H9 (cell line): ENCODE data around the gene SPDYA. TPM values are rescaled to one million over a fixed set of nuclear protein-coding genes. Genes with fewer than 3 reads are reported as not detected.

Experiments used
- DNase-seq: peaks from one replicate; pipeline ENCODE4 v3.0.0-alpha.2; 2017
- H2AFZ ChIP-seq: one replicate; pipeline ENCODE4 v1.6.1; 2013; ENCODE audit warnings: mild to moderate bottlenecking, low read length, control low read depth, moderate library complexity
- H2AK5ac ChIP-seq: 2 replicates; pipeline ENCODE4 v1.6.1; 2013; ENCODE audit warnings: low read length, control low read depth, mixed read lengths; ENCODE audit not compliant: insufficient read length
- H2BK120ac ChIP-seq: one replicate; pipeline ENCODE4 v1.6.1; 2013; ENCODE audit warnings: low read depth, mild to moderate bottlenecking, low read length, control low read depth, inconsistent platforms; ENCODE audit not compliant: poor library complexity, severe bottlenecking
- H2BK12ac ChIP-seq: 2 replicates; pipeline ENCODE4 v1.6.1; 2013; ENCODE audit warnings: low read length, control low read depth, mixed read lengths, low read depth; ENCODE audit not compliant: insufficient read length
- H2BK15ac ChIP-seq: 2 replicates; pipeline ENCODE4 v1.6.1; 2013; ENCODE audit warnings: low read depth, low read length, control low read depth
- H2BK20ac ChIP-seq: one replicate; pipeline ENCODE4 v1.6.1; 2013; ENCODE audit warnings: low read depth, mild to moderate bottlenecking, low read length, control low read depth, inconsistent platforms; ENCODE audit not compliant: poor library complexity, severe bottlenecking
- H2BK5ac ChIP-seq: 2 replicates; pipeline ENCODE4 v1.6.1; 2013; ENCODE audit warnings: low read length, control low read depth, mixed read lengths; ENCODE audit not compliant: insufficient read length
- H3K14ac ChIP-seq: 2 replicates; pipeline ENCODE4 v1.6.1; 2013; ENCODE audit warnings: low read length, control low read depth; ENCODE audit not compliant: insufficient read depth
- H3K18ac ChIP-seq: 2 replicates; pipeline ENCODE4 v1.6.1; 2013; ENCODE audit warnings: low read depth, mild to moderate bottlenecking, mixed read lengths, low read length, control low read depth; ENCODE audit not compliant: insufficient read length
- H3K23ac ChIP-seq: 2 replicates; pipeline ENCODE4 v1.6.1; 2013; ENCODE audit warnings: low read length, control low read depth, mixed read lengths, low read depth; ENCODE audit not compliant: insufficient read length
- H3K23me2 ChIP-seq: 2 replicates; pipeline ENCODE4 v1.6.1; 2013; ENCODE audit warnings: low read depth, mild to moderate bottlenecking, mixed read lengths, low read length, control low read depth; ENCODE audit not compliant: insufficient read length, poor library complexity, severe bottlenecking
- H3K27ac ChIP-seq: 2 replicates; pipeline ENCODE4 v1.5.1; 2013; ENCODE audit warnings: low read length, control low read depth, mixed read lengths, low read depth; ENCODE audit not compliant: insufficient read length
- H3K27me3 ChIP-seq: 2 replicates; pipeline ENCODE4 v1.6.1; 2013; ENCODE audit warnings: low read length, control low read depth, inconsistent platforms; ENCODE audit not compliant: insufficient read depth
- H3K4ac ChIP-seq: 2 replicates; pipeline ENCODE4 v1.6.1; 2013; ENCODE audit warnings: low read depth, mild to moderate bottlenecking, control low read depth, inconsistent platforms, low read length, moderate library complexity
- H3K4me1 ChIP-seq: 2 replicates; pipeline ENCODE4 v1.6.1; 2013; ENCODE audit warnings: low read length, control low read depth, inconsistent platforms; ENCODE audit not compliant: insufficient read depth
- H3K4me2 ChIP-seq: 2 replicates; pipeline ENCODE4 v1.6.1; 2013; ENCODE audit warnings: low read length, control low read depth, mixed read lengths; ENCODE audit not compliant: insufficient read length, insufficient read depth
- H3K56ac ChIP-seq: 2 replicates; pipeline ENCODE4 v1.6.1; 2013; ENCODE audit warnings: low read depth, mild to moderate bottlenecking, mixed read lengths, low read length, control low read depth; ENCODE audit not compliant: insufficient read length
- H3K79me1 ChIP-seq: 2 replicates; pipeline ENCODE4 v1.6.1; 2013; ENCODE audit warnings: low read depth, mild to moderate bottlenecking, moderate library complexity, low read length, control low read depth, inconsistent platforms; ENCODE audit not compliant: insufficient read depth, poor library complexity, severe bottlenecking
- H3K79me2 ChIP-seq: 2 replicates; pipeline ENCODE4 v1.6.1; 2013; ENCODE audit warnings: low read length, control low read depth, inconsistent platforms; ENCODE audit not compliant: insufficient read depth
- H3K9ac ChIP-seq: 2 replicates; pipeline ENCODE4 v1.6.1; 2013; ENCODE audit warnings: low read length, control low read depth, mixed read lengths; ENCODE audit not compliant: insufficient read length; ENCODE audit errors: extremely low read depth
- H3K9me3 ChIP-seq: one replicate; pipeline ENCODE4 v1.6.1; 2013; ENCODE audit warnings: low read depth, low read length, inconsistent platforms; ENCODE audit not compliant: control insufficient read depth
- H3T11ph ChIP-seq: one replicate; pipeline ENCODE4 v1.6.1; 2013; ENCODE audit warnings: mild to moderate bottlenecking, low read length, control low read depth, inconsistent platforms
- H4K20me1 ChIP-seq: one replicate; pipeline ENCODE4 v1.6.1; 2013; ENCODE audit not compliant: control insufficient read depth, insufficient read length, insufficient read depth
- H4K5ac ChIP-seq: 2 replicates; pipeline ENCODE4 v1.6.1; 2013; ENCODE audit warnings: low read depth, mild to moderate bottlenecking, mixed read lengths, low read length, control low read depth; ENCODE audit not compliant: insufficient read length
- H4K8ac ChIP-seq: replicated peaks from 2 replicates; pipeline ENCODE4 v1.6.1; 2013; ENCODE audit warnings: low read length, control low read depth, mixed read lengths, low read depth; ENCODE audit not compliant: insufficient read length
- H4K91ac ChIP-seq: 2 replicates; pipeline ENCODE4 v1.6.1; 2013; ENCODE audit warnings: low read depth, mild to moderate bottlenecking, moderate library complexity, mixed read lengths, low read length, control low read depth; ENCODE audit not compliant: insufficient read length
- H3K27ac Mint-ChIP-seq, 3 experiments: 2 replicates in 2 of 3; 3 replicates in 1 of 3; pipeline ENCODE4 v1.8.0; 2020 to 2021; ENCODE audit warnings: mixed read lengths in 3 of 3, mild to moderate bottlenecking in 1 of 3, moderate library complexity in 1 of 3
- H3K27me3 Mint-ChIP-seq: 2 replicates; pipeline ENCODE4 v1.8.0; 2021; ENCODE audit warnings: low read depth, mild to moderate bottlenecking, moderate library complexity, mixed read lengths
- H3K36me3 Mint-ChIP-seq, 3 experiments: 2 replicates in 2 of 3; 3 replicates in 1 of 3; pipeline ENCODE4 v1.8.0; 2020 to 2021; ENCODE audit warnings: low read depth in 3 of 3, mixed read lengths in 3 of 3; ENCODE audit not compliant: insufficient read depth in 1 of 3
- H3K4me1 Mint-ChIP-seq, 2 experiments: 2 replicates each; pipeline ENCODE4 v1.8.0; 2020; ENCODE audit warnings: mixed read lengths in 2 of 2
- H3K4me3 Mint-ChIP-seq, 2 experiments: 2 replicates in 1 of 2; 3 replicates in 1 of 2; pipeline ENCODE4 v1.8.0; 2020 to 2021; ENCODE audit warnings: mild to moderate bottlenecking in 2 of 2, mixed read lengths in 2 of 2, moderate library complexity in 1 of 2
- H3K9me3 Mint-ChIP-seq, 2 experiments: 2 replicates in 1 of 2; 3 replicates in 1 of 2; pipeline ENCODE4 v1.8.0; 2020; ENCODE audit warnings: mild to moderate bottlenecking in 2 of 2, mixed read lengths in 2 of 2, moderate library complexity in 1 of 2
- WGBS: extraction: QIAGEN DNeasy Blood & Tissue Kit; methylation state at CpG from one replicate; pipeline ENCODE4 v1.1.7; 2013; ENCODE audit warnings: missing lambda C conversion rate, low lambda C conversion rate, mixed read lengths; ENCODE audit not compliant: insufficient read length; ENCODE audit errors: extremely low coverage; 5-methylcytosine and 5-hydroxymethylcytosine counted together
- total RNA-seq: library from RNA; stranded (reverse); gene quantifications from 2 replicates; pipeline ENCODE4 v1.2.1, GENCODE V29; 2021
- TF ChIP-seq, protein P1 (sequence below): fragments of 200-600 bp; sonication (generic); conservative IDR thresholded peaks from 3 replicates; pipeline ENCODE4 v1.8.0; 2021; ENCODE audit warnings: antibody characterized with exemption, mild to moderate bottlenecking

Gene SPDYA
- total RNA-seq, 1 experiment from 2014 or later, result 0.52 TPM

DNA sequence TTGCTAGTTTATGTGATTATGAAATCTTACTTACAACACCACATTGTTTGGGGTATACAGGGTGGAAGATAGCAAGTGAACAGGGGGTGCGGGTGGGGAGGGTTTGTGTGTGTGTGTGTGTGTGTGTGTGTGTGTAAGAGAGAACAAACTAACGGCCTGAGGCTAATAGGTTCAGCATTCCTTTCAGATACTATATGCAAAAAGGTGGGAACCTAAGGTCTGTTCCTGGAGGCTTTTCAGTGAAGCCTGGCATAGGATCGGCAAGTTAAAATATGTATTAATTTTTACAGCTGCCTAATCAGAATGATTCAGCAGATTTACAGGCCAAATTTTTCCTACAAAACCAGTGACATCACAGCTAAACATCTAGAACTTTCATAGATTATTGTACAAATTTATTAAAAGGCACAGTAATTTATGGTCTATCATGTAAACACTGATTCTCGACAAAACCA, 7.6 kb upstream of the SPDYA start:
- H2BK5ac ChIP-seq, result no peak overlapping the region
- no peak overlapping the region for H2AK5ac ChIP-seq
- no peaks in the 10 kb centered on the region for H3K4me1 ChIP-seq
- H3K9ac ChIP-seq, result no peak overlapping the region
- no CpG with 5 or more reads among the region's 4 CpGs for WGBS
- H2AFZ ChIP-seq, result no peak overlapping the region
- no peak overlapping the region for H2BK120ac ChIP-seq
- H3K79me1 ChIP-seq, result no peaks in the 10 kb centered on the region
- Mint-ChIP-seq H3K27me3 (no peaks in the 10 kb centered on the region), H3K9me3 (no peaks in the 10 kb centered on the region), H3K4me3 (no peak overlapping the region), H3K4me1 (no peaks in the 10 kb centered on the region), H3K36me3 (peaks cover 5 to 48% (median 43%) of the 10 kb centered on the region in 3 experiments; a peak in 6 of 7 replicates), H3K27ac (no peak overlapping the region)
- H3K79me2 ChIP-seq, result no peaks in the 10 kb centered on the region
- H4K5ac ChIP-seq, result no peak overlapping the region
- H4K20me1 ChIP-seq, result no peaks in the 10 kb centered on the region
- H2BK15ac ChIP-seq, result no peak overlapping the region
- no peak overlapping the region for H3K4me2 ChIP-seq
- H3K4ac ChIP-seq, result no peak overlapping the region
- no peak overlapping the region for H4K91ac ChIP-seq
- no peaks in the 10 kb centered on the region for H3K27me3 ChIP-seq
- no peak overlapping the region for H2BK12ac ChIP-seq
- DNase-seq, result no peak
- no peak overlapping the region for H2BK20ac ChIP-seq
- no peak overlapping the region for H3K18ac ChIP-seq
- no peaks in the 10 kb centered on the region for H3K9me3 ChIP-seq
- TF ChIP-seq, protein P1, sequence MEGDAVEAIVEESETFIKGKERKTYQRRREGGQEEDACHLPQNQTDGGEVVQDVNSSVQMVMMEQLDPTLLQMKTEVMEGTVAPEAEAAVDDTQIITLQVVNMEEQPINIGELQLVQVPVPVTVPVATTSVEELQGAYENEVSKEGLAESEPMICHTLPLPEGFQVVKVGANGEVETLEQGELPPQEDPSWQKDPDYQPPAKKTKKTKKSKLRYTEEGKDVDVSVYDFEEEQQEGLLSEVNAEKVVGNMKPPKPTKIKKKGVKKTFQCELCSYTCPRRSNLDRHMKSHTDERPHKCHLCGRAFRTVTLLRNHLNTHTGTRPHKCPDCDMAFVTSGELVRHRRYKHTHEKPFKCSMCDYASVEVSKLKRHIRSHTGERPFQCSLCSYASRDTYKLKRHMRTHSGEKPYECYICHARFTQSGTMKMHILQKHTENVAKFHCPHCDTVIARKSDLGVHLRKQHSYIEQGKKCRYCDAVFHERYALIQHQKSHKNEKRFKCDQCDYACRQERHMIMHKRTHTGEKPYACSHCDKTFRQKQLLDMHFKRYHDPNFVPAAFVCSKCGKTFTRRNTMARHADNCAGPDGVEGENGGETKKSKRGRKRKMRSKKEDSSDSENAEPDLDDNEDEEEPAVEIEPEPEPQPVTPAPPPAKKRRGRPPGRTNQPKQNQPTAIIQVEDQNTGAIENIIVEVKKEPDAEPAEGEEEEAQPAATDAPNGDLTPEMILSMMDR, result no peak
- H3K56ac ChIP-seq, result no peak overlapping the region
- H3K27ac ChIP-seq, result no peak overlapping the region
- H3K23me2 ChIP-seq, result no peaks in the 10 kb centered on the region
- H3T11ph ChIP-seq, result no peak overlapping the region
- no peak overlapping the region for H4K8ac ChIP-seq
- no peak overlapping the region for H3K14ac ChIP-seq
- H3K23ac ChIP-seq, result no peak overlapping the region
